Activated T-cell treated with anti-CD3 and anti-CD28 coated beads for 4 hours (primary cell): Measurements from ENCODE around the gene GRID2.
"Not testable (repeated sequence)": the region's sequence is repeated elsewhere in the genome, so short reads cannot be mapped to it uniquely, and the experiment has no call there.

Experiments used
- DNase-seq: peaks from one replicate; pipeline ENCODE4 v3.0.0-alpha.2; 2020

The GRID2 gene

DNA sequence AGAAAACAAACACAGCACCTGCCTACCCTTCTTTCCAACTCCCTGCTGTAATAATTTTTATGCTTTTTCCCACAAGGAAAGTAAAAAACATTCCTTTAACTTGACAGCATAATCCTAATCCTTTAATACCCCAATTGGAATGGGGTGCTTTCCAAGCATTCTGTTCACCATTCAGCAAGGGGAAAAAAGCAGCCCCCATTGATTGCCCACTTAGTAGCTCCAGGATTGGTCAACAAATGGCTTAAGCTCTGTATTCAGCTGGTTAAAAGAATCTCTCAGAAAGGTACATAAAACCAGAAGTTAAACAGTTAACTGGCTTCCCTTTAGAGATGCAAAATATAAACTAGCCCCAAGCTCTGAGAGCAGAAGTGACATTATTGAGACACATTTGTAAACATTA lies 1330.0 kb downstream of the GRID2 start:
- no peak for DNase-seq

DNA sequence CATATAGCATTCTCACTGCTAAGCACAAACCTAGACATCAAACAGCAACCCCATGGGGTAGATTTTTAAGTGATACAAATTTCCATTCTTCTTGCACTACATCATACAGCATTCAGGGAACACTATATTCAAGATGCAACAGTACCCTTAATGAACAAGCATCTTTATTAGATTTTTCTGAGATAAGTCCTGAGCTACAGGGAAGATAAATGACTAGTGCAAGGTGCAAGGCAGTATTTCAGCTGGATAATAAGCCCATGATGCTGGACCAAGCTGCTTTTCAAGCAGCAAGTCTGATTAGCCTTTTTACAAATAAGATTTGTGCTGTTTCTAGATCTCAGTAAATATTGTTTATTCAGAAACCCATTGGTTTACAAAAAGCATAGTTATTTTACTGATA lies 1332.2 kb downstream of the GRID2 start:
- no peak for DNase-seq

DNA sequence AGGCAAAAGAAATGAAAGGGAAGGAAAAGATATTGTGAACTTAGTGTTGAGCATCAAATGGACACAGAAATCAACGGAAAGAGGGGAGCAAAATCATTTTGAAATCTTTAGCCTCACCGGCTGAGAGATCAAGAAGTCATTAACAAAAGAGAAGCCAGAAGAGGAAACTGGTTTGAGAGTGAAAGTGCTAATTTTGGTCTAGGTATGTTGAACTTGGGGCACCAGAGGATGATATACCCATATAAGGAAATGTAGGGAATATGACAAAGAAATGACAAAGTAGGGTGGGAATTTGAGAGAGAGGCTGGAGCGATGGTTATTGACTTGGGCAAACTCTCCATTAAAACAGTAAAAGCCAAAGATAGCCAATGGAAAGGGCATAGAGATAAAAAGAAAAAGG lies 1341.4 kb downstream of the GRID2 start:
- DNase-seq, result no peak

DNA sequence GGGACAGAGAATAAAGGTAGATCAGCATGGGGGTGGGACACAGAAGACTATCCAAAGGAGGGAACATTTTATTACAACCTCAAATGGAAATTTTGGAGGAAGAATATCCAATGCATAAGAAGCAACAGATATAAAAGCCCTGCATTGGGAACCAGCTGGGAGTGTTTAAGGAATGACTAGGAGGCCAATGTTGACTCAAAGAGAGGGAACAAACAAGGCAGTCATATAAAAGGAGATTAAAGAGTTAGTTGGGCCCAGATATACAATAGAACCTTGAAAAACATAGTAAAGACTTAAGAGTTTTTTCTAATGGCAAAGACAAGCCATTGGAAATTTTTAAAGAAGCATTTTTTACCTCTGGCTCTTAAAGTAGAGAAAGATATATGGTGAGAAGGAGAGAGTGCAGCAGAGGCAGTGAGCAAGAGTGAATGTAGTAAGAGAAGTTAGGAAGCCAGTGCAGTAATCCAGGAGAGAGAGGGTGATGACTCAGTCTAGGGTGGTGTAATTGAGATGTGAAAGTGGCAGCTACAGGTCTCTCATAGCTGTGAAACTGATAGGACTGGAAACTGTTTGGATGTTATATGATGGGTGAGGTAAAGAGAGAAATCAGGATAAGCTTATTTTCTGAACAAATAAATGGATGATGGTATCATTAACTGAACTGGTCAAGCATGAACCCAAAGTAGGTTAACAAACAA lies 1342.6 kb downstream of the GRID2 start:
- no peak for DNase-seq

DNA sequence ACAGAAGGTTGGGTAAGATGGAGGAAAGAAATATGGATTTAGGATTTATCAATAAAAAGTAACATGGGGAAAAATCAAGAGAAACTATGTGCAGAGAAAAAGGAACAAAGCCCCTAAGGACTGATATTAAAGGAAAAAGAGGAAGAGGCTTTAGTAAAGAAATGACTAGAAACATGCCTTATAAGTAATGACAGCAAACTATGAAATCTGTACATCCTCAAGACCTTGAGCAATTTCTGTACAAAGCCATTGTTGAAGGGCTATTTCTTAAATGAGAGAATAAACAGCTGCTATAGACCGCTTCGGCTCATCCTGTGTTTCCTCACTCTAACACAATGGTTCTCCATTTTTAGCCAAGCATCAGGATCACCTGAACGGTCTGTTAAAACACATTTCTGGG lies 1344.5 kb downstream of the GRID2 start:
- DNase-seq, result no peak

DNA sequence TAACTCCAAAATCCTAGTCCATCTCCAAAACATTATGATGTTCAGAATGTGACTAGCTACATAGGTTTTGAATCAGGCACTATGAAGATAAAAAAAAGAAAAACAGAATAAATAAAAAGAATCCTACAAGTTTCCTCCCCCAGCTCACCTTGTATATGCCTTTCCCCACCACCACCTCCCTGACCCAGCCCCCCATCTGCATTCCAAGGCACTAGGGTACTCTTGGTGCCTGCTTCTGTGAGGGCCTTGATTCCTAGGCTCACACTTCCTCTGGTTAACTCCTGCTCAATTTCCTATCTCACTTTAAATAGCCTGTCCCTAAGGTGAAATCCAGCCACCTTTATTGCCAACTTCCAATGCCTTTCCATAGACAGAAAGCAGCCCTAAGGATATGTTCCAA lies 1346.1 kb downstream of the GRID2 start:
- no peak for DNase-seq

DNA sequence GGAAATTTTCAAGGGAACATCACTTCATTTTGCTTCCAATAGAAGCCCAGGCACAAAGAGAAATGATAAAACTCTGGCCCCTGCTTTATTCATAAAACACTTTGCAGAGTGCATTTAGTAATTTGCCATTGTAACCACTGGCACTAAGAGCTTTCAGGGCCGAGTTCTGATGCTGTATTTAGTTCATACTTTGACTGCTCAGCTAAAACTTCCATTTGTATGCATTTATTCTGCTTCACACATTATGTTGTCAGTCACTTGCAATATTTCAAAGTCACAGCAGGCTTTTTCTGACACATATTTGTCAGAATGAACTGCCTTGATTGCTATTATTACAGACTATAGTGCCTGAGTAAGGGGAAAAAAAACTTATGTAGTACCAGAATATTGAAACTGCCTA lies 1350.4 kb downstream of the GRID2 start:
- no peak for DNase-seq

DNA sequence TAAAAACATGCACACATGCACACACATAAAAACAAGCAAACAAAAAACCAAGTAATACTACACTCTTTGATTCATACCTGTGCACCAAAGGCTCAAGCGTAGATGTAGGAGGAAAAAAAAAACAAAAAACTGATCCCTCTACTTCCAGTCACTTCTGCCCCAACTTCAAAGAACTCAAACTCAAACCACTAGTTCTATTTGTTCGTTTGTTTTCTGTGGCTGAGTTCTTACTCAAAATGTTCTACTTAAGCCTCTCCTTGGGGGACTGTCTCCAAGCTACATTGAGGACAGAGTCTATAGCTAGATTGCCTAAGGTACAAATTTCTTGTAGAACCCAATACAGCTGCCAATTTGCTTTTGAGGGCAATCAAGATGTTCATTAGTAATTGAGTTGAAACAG lies 1353.8 kb downstream of the GRID2 start:
- DNase-seq, result no peak

DNA sequence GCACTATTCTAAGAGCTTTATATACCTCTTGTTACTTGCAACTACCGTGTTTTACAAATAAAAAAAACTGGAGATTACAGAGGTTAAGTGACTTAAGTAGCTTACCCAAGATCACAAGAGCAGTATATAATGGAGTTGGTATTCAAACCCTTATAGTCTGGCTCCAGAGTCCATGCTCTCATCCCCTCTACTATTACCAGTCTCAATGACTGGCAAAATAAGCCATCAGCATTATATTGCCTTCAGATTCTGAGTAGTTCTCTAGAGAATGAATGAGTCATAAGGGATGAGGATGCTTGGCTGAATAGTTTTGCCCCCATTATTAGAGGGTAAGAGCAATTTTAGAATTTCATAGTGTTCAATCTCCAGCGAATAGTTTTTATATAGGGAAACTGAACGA lies 1354.7 kb downstream of the GRID2 start:
- DNase-seq, result no peak

DNA sequence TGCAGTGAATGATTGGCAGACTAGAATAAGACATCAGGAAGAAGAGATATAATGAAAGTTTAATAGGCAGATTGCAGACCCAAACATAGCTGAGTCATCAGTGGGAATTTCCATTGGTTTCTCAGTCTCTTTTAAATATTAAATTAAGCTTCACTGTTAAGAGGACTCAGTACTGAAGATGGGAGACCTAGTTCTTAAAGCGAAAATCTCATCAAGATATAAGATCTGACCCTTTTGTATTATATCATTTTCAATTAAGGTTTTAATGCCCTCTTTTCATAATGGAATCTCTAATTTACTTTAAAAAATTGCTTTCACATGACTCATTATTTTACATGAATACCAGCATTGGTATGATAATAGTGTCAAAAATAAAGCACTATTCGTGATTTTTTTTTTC lies 1355.9 kb downstream of the GRID2 start:
- no peak for DNase-seq

DNA sequence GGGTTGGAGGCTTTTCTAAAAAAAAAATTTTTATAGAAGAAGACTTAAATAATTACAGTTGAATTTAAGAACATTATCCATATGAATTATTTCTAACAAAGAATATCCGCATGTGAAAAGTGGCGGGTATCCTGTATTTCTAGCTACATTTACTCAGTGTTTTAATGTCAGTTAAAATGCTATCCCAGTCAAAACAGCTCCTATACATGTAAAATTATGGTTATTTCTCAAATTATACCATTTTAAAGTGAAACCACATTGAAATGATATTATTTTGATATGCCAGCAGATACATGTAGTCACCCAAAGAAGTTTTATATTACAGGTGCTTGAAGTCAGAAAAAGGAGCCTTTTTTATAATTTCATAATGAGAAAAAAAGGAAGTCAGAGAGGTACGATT lies 1356.3 kb downstream of the GRID2 start:
- no peak for DNase-seq

DNA sequence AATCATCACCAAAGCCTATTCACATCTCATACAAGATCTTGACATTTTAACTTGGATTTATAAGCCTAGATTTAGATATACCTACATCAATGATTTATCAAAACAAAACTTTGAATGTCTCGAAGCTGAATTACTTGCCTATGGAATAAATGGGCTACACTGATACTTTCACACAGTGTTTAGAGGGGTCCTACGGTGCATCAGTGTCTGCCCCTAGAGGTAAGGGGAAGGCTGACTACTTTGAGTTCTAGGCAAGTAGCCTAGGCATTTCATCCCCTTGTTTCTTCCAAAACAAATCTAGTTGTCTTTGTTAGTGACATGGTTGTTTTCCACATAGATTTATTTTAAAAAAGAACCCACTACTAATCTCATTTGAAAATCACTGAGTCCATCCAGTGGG lies 1366.7 kb downstream of the GRID2 start:
- no peak for DNase-seq

DNA sequence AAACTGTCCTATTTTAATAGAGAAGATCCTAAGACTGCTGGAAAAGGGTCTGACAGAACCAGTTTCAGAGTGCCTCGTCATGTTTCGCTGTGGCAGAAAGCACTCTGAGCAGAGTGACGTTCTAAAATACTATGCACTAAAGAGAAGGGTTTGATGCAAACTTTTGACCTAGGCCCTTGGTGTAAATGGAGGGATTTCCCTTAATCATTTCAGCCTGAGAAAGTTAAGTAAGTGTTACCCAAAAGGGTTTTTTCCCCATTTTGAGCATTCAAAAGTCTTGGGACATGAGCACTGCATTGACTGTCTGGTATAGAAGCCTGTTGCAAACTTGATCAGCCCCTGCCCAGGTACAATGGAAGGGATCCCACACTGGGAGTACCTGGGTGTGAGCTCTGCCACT lies 1367.3 kb downstream of the GRID2 start:
- no peak for DNase-seq

DNA sequence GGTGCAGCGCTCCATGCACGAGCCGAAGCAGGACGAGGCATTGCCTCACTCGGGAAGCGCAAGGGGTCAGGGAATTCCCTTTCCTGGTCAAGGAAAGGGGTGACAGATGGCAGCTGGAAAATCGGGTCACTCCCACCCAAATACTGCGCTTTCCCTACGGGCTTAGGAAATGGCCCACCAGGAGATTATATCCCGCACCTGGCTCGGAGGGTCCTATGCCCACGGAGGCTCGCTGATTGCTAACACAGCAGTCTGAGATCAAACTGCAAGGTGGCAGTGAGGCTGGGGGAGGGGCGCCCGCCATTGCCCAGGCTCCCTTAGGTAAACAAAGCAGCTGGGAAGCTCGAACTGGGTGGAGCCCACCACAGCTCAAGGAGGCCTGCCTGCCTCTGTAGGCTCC lies 1373.2 kb downstream of the GRID2 start:
- not testable (repeated sequence) for DNase-seq

DNA sequence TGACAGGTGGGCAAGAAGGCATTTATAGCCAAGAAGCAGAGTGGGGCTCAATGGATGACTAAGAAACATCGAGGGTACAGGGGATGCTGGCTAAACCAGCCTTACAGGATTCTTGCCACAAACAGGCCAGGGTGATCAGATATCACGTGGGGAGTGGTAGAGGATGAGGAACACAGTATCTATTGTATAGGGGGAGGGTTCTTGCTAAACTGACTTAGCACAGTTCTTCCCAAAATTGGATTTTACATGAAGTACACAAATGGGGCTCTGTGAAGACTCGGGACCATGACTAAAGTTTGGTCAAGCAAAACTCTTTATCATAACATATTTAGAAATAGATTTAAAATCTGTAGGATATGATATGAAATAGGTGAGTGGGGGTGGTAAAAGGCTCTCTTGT lies 1380.8 kb downstream of the GRID2 start:
- no peak for DNase-seq

DNA sequence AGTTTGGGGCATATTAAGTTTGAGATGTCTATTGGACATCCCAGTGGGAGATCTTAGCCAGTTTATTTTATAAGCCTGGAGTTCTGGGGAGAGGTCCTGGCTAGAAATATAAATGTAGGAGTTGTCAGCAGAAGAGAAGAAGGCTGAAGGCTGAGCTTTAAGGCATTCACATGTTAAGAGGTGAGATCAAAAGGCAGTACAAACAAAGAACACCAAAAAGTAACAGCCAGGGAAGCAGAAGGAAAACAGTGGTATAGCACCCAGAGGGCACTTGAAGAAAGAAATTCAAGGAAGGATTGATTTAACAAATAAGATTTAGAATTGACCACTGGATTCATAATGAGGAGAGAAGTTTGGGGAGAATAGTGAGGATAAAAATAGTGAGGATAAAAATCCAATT lies 1383.5 kb downstream of the GRID2 start:
- DNase-seq, result no peak

DNA sequence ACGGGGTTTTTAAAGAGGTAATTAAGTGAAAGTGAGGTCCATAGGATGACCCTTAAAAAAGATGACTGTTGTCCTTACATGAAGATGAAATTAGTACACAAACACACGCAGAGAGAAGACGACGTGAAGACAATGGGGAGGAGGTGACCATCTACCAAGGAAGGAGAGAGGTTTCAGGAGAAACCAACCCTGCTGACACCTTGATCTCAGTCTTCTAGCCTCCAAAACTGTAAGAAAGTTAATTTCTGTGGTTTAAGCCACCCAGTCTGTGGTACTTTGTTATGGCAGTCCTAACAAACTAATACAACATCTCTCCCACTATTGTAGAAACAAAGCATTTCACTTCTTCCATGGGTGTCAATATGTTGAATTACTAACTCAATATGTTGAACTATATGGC lies 1385.2 kb downstream of the GRID2 start:
- no peak for DNase-seq

DNA sequence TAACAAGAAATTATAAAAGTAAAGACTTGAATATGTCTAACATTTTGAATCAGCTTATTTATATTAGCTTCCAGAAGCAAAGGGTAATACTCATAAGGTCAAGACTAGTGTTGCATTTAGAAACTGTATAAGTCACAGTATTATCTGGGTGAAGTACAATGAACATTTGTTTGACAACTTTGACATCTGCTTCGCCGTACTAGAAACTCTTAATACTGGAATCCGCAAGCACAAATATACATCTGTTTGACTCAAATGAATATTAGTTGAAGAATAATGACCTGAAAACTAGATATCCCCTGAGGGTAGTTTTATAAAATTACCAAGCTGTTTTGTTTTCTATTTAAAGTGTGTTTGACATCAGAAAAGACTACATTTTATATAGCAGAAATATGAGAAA lies 1389.4 kb downstream of the GRID2 start:
- no peak for DNase-seq

DNA sequence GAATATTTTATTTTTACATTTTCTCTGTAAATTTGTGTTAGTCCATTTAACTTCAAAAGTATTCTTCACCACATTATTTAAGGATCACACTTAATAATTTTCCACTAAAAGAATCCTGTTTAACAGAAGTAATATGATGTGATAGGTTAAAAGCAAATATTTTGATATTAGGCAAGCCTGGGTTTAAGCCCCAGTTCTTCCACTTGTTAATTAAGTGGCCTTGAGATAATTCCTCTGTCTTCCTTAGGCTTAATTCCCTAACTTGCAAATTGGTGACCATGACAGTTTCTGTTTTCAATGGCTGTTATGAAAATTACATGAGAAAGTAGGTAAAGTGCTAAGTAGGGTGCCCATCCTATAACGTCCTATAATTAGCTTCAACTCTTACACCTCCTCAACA lies 1394.9 kb downstream of the GRID2 start:
- no peak for DNase-seq

DNA sequence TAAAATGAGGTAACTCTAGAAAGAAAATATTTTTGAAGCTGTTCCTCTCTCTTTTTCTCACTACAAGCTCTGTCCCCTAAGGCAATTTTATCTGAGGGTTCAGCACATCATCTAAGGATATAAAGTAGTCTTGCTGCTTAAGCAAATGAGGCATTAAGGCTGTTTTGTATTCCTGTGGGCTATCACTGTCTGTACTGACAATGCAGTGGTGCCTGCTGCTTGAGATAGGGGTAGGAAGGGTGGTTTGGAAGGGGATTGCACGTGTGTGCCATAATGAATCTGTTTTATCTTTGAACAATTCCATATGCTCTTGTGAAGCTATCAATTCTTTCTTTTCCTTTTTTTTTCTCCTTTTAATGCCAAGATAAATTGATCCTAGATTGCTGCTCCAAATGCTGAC lies 1396.8 kb downstream of the GRID2 start:
- DNase-seq, result no peak

DNA sequence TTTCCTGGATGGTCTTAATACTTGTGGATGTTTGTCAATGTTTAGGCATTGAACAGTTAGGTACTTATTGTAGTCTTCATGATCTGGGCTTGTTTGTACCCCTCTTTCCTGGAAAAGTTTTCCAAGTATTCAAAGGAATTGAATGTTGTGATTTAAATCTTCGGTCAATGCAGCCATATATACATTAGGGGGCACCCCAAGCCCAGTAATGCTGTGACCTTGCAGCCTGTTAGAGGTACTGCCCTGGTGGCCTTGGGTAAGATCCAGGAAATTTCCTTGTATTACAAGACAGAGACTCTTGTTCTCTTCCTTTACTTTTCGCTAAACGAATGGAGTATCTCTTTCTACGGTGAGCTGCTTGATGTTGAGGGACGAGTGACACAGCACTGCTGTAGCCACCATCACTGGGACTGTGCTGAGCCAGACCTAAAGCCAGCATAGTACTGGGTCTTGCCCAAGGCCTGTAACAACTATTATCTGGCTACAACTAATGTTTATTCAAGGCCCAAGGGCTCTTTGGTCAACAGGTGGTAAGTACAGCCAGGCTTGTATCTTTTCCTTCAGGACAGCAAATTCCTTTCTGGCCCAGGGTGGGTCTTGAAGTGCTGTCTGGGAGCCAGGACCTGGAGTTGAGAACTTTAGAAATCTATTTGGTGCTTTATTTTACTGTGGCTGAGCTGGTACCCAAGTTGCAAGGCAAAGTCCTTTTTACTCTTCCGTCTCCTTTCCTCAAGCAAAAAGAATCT lies 1406.5 kb downstream of the GRID2 start:
- no peak for DNase-seq

DNA sequence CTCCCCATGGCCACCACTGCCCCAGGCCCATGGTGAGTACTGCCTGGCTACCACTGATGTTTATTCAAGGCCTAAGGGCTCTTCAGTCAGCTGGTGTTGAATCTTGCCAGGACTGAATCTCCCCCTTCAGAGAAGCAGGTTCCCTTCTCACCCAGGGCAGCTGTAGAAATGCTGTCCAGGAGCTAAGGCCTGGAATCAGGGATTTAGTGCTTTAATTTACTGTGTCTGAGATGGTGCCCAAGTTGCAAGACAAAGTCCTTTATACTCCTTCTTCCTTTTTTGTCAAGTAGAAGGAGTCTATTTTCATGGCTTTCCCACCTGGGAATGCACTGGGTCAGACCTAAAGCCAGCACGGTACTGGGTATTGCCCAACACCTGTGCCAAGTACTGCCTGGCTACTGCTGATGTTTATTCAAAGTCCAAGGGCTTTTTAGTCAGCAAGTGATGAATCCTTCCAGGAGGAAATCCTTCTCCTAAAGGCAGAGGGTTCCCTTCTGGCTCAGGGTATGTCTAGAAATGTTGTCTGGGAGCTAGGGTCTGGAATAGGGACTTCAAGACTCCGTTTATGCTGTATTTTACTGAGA lies 1407.2 kb downstream of the GRID2 start:
- no peak for DNase-seq

DNA sequence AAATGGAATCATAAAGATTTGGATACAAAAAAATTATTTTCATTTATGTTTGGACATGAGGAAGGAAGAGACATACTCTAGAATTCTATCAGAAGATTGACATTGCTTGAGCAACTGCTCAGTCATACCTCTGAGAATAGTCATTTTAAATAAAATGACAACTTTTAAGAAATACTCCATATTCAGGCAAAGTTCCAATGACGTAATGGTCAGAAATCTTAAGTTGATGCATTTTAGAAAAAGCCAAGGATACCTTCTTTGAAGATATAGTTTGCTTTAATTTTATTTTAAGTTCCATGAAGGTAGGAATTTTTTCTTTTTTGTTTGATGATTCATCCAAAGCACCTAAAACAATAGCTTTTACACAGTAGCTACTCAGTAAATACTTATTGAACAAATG lies 1414.5 kb downstream of the GRID2 start:
- no peak for DNase-seq

DNA sequence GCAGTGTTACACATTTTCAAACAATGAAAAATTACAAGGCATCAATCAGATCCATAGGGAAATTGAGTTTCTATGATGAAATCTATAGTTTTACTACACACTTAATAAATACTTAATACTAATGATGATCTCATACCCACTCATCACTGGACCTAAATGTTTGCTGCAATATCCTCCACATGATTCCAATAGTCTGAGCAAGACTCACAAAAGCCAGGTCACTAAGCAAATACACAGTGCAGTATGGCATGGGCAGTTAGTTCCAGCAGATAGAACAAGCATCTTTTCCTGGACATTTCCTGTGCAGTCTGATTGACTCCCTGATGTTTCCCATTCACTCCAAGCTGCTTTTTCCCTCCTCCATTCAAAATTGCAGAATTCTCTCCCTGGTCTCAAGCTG lies 1415.8 kb downstream of the GRID2 start:
- DNase-seq, result no peak

DNA sequence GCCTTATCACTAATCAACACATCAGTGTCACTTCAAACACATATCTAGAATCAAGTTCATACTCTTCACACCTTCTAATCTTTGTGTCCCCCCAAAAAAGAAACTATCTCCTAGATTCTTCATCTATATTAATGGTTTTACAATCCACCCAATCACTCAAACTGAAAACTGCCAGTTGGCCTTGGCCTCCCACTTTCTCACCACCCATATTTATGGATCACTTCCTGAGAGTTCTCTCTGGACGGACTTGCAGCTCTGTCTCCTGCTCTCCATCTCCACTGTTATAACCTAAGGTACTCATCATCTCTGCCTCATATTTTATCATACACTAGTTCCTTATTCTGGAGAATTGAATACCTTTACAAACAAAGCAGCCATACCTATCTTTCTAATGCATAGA lies 1418.7 kb downstream of the GRID2 start:
- DNase-seq, result no peak
